SJSA1 (cell line): ENCODE measurements around the gene ERRFI1. TPM values are rescaled to one million over a fixed set of nuclear protein-coding genes. Genes with fewer than 3 reads are reported as not detected.

ENCODE experiments used
- DNase-seq, 2 experiments: peaks; one replicate each; pipeline ENCODE4 v3.0.0-alpha.2; 2015 to 2020; ENCODE audit warnings: low spot score in 2 of 2, low read depth in 1 of 2
- H3K27ac ChIP-seq: fragments of 250-450 bp; sonication (Bioruptor Pico); 2 replicates; pipeline ENCODE4 v1.5.1; 2020; ENCODE audit warnings: mild to moderate bottlenecking, moderate library complexity
- H3K27me3 ChIP-seq: fragments of 250-450 bp; sonication (Bioruptor Pico); replicated peaks from 2 replicates; pipeline ENCODE4 v1.5.1; 2020; ENCODE audit warnings: mild to moderate bottlenecking, moderate library complexity
- H3K36me3 ChIP-seq: fragments of 250-450 bp; sonication (Bioruptor Pico); 2 replicates; pipeline ENCODE4 v1.5.1; 2020; ENCODE audit warnings: mild to moderate bottlenecking
- H3K4me1 ChIP-seq: fragments of 250-450 bp; sonication (Bioruptor Pico); replicated peaks from 2 replicates; pipeline ENCODE4 v1.6.1; 2021; ENCODE audit warnings: mild to moderate bottlenecking
- H3K4me3 ChIP-seq: fragments of 250-450 bp; sonication (Bioruptor Pico); 2 replicates; pipeline ENCODE4 v1.5.1; 2020; ENCODE audit warnings: mild to moderate bottlenecking
- H3K9me3 ChIP-seq: fragments of 250-450 bp; sonication (Bioruptor Pico); replicated peaks from 2 replicates; pipeline ENCODE4 v1.5.1; 2020; ENCODE audit warnings: mild to moderate bottlenecking
- total RNA-seq: library from RNA; depleted of rRNA; stranded (reverse); fragments of >200 nt; shearing (Covaris generic); gene quantifications from 2 replicates; pipeline ENCODE4 v1.2.3, GENCODE V29; 2014

The ERRFI1 gene
- total RNA-seq, 1 experiment from 2014 or later = 21.7 TPM

- peaks cover 53% of the 10 kb centered on the region for H3K36me3 ChIP-seq
- no peak for DNase-seq
Observed at GRCh38 chr1:8011016-8011415, 15.1 kb downstream of the ERRFI1 start.

GRCh38 chr1:8010080-8010664 lies 15.9 kb downstream of the ERRFI1 start:
- H3K36me3 ChIP-seq = peaks cover 53% of the 10 kb centered on the region
- DNase-seq = no peak
- no peak overlapping the region for H3K4me3 ChIP-seq
- no peaks in the 10 kb centered on the region for H3K27me3 ChIP-seq
- no peak overlapping the region for H3K27ac ChIP-seq
- no peaks in the 10 kb centered on the region for H3K9me3 ChIP-seq
- peaks cover 20% of the 10 kb centered on the region for H3K4me1 ChIP-seq

More at GRCh38 chr1:8011016-8011415, 15.1 kb downstream of the ERRFI1 start:
- H3K9me3 ChIP-seq = no peaks in the 10 kb centered on the region
- no peak overlapping the region for H3K4me3 ChIP-seq
- no peaks in the 10 kb centered on the region for H3K27me3 ChIP-seq
- H3K4me1 ChIP-seq = peaks cover 20% of the 10 kb centered on the region
- no peak overlapping the region for H3K27ac ChIP-seq

GRCh38 chr1:8009043-8010002 lies 16.8 kb downstream of the ERRFI1 start:
- no peak for DNase-seq
- H3K4me1 ChIP-seq = peaks cover 20% of the 10 kb centered on the region
- H3K36me3 ChIP-seq = peaks cover 47% of the 10 kb centered on the region
- no peaks in the 10 kb centered on the region for H3K27me3 ChIP-seq
- no peaks in the 10 kb centered on the region for H3K9me3 ChIP-seq
- no peak overlapping the region for H3K4me3 ChIP-seq
- no peak overlapping the region for H3K27ac ChIP-seq

- Histone ChIP-seq H3K4me3 (no peak overlapping the region), H3K27me3 (no peaks in the 10 kb centered on the region), H3K36me3 (peaks cover 23% of the 10 kb centered on the region), H3K4me1 (peaks cover 33% of the 10 kb centered on the region), H3K9me3 (no peaks in the 10 kb centered on the region), H3K27ac (peak overlapping the region; percentile 81)
- no peak for DNase-seq
Observed at GRCh38 chr1:8006037-8006963, 19.8 kb downstream of the ERRFI1 start.

- no peaks in the 10 kb centered on the region for H3K9me3 ChIP-seq
- peak; percentile 85 to 91 for DNase-seq
- H3K27ac ChIP-seq = peak overlapping the region; percentile 81
- H3K4me1 ChIP-seq = peaks cover 33% of the 10 kb centered on the region
- no peak overlapping the region for H3K4me3 ChIP-seq
- peaks cover 10% of the 10 kb centered on the region for H3K36me3 ChIP-seq
- no peaks in the 10 kb centered on the region for H3K27me3 ChIP-seq
Observed at GRCh38 chr1:8004803-8005573, 21.1 kb downstream of the ERRFI1 start.

GRCh38 chr1:8004113-8004802 lies 21.9 kb downstream of the ERRFI1 start:
- DNase-seq = no peak
- H3K27ac ChIP-seq = peak overlapping the region; percentile 81
- H3K27me3 ChIP-seq = no peaks in the 10 kb centered on the region
- no peaks in the 10 kb centered on the region for H3K9me3 ChIP-seq
- peaks cover 33% of the 10 kb centered on the region for H3K4me1 ChIP-seq
- no peak overlapping the region for H3K4me3 ChIP-seq
- H3K36me3 ChIP-seq = peaks cover 10% of the 10 kb centered on the region

GRCh38 chr1:8003438-8004112 lies 22.5 kb downstream of the ERRFI1 start:
- no peaks in the 10 kb centered on the region for H3K27me3 ChIP-seq
- H3K9me3 ChIP-seq = no peaks in the 10 kb centered on the region
- no peak for DNase-seq
- peak overlapping the region; percentile 81; the same call in 1 of the 2 replicates for H3K27ac ChIP-seq
- peaks cover 12% of the 10 kb centered on the region for H3K36me3 ChIP-seq
- no peak overlapping the region for H3K4me3 ChIP-seq
- H3K4me1 ChIP-seq = peaks cover 33% of the 10 kb centered on the region

- Histone ChIP-seq H3K9me3 (no peaks in the 10 kb centered on the region), H3K27ac (no peak overlapping the region), H3K27me3 (no peaks in the 10 kb centered on the region), H3K4me3 (no peak overlapping the region), H3K36me3 (peaks cover 12% of the 10 kb centered on the region), H3K4me1 (peaks cover 33% of the 10 kb centered on the region)
- no peak for DNase-seq
Observed at GRCh38 chr1:8002921-8003320, 23.2 kb downstream of the ERRFI1 start.

GRCh38 chr1:8002329-8002910 lies 23.7 kb downstream of the ERRFI1 start:
- DNase-seq = no peak
- Histone ChIP-seq H3K36me3 (peaks cover 12% of the 10 kb centered on the region), H3K27me3 (no peaks in the 10 kb centered on the region), H3K9me3 (no peaks in the 10 kb centered on the region), H3K27ac (no peak overlapping the region), H3K4me3 (no peak overlapping the region), H3K4me1 (peaks cover 33% of the 10 kb centered on the region)

GRCh38 chr1:7995437-7995836 lies 30.7 kb downstream of the ERRFI1 start:
- Histone ChIP-seq H3K4me1 (peaks cover 14% of the 10 kb centered on the region), H3K36me3 (peaks cover 9% of the 10 kb centered on the region; the same call in 1 of the 2 replicates), H3K9me3 (no peaks in the 10 kb centered on the region), H3K4me3 (no peak overlapping the region), H3K27ac (no peak overlapping the region), H3K27me3 (no peaks in the 10 kb centered on the region)
- DNase-seq = no peak

GRCh38 chr1:7994827-7995226 lies 31.3 kb downstream of the ERRFI1 start:
- H3K27me3 ChIP-seq = no peaks in the 10 kb centered on the region
- H3K4me1 ChIP-seq = peaks cover 14% of the 10 kb centered on the region
- no peaks in the 10 kb centered on the region for H3K9me3 ChIP-seq
- DNase-seq = no peak
- peaks cover 11% of the 10 kb centered on the region; the same call in 1 of the 2 replicates for H3K36me3 ChIP-seq
- H3K4me3 ChIP-seq = no peak overlapping the region
- peak overlapping the region; percentile 69; the same call in 1 of the 2 replicates for H3K27ac ChIP-seq
